ENCODE results near the gene TNFRSF21.

DNA sequence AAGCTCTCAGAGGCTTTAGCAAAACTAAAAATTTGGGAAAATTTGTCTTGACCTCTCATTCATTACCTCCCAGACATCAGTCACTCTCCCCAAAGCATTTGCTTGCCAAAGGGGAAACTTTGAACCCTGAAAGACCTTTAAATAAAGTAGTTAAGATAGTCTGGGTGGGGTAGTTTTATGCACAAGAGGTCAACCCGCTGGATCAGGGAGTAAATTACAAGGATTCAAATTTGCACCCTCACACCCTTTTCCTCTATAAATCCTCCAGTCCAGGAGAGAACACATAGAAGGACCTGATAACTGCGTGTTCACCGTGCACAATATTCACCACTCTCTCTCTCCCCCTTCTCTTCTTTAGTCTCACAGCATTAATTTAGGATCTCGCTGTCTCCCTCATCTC lies 36.1 kb upstream of the TNFRSF21 start:
- TF ChIP-seq EZH2 (IDR thresholded peaks at IDR 0.05; ENCODE audit: low read length): no peak
- TF ChIP-seq, protein P1, sequence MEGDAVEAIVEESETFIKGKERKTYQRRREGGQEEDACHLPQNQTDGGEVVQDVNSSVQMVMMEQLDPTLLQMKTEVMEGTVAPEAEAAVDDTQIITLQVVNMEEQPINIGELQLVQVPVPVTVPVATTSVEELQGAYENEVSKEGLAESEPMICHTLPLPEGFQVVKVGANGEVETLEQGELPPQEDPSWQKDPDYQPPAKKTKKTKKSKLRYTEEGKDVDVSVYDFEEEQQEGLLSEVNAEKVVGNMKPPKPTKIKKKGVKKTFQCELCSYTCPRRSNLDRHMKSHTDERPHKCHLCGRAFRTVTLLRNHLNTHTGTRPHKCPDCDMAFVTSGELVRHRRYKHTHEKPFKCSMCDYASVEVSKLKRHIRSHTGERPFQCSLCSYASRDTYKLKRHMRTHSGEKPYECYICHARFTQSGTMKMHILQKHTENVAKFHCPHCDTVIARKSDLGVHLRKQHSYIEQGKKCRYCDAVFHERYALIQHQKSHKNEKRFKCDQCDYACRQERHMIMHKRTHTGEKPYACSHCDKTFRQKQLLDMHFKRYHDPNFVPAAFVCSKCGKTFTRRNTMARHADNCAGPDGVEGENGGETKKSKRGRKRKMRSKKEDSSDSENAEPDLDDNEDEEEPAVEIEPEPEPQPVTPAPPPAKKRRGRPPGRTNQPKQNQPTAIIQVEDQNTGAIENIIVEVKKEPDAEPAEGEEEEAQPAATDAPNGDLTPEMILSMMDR (optimal IDR thresholded peaks at IDR 0.05 in 1 of 3, IDR thresholded peaks at IDR 0.05 in 1 of 3, conservative IDR thresholded peaks at IDR 0.05 in 1 of 3; ENCODE audit: extremely low read depth in 1 of 3, insufficient read depth in 2 of 3, low read length in 3 of 3): no peak
